Activated CD4-positive, CD25-positive, alpha-beta regulatory T cell treated with anti-CD3 and anti-CD28 coated beads, Interleukin-2, amount 50 U/mL, for 16 hours (primary cell): ENCODE data around the gene NME3.

Experiments used
- DNase-seq: peaks from one replicate; pipeline ENCODE4 v3.0.0-alpha.2; 2020; ENCODE audit warnings: low read depth, low spot score

Gene NME3

DNA sequence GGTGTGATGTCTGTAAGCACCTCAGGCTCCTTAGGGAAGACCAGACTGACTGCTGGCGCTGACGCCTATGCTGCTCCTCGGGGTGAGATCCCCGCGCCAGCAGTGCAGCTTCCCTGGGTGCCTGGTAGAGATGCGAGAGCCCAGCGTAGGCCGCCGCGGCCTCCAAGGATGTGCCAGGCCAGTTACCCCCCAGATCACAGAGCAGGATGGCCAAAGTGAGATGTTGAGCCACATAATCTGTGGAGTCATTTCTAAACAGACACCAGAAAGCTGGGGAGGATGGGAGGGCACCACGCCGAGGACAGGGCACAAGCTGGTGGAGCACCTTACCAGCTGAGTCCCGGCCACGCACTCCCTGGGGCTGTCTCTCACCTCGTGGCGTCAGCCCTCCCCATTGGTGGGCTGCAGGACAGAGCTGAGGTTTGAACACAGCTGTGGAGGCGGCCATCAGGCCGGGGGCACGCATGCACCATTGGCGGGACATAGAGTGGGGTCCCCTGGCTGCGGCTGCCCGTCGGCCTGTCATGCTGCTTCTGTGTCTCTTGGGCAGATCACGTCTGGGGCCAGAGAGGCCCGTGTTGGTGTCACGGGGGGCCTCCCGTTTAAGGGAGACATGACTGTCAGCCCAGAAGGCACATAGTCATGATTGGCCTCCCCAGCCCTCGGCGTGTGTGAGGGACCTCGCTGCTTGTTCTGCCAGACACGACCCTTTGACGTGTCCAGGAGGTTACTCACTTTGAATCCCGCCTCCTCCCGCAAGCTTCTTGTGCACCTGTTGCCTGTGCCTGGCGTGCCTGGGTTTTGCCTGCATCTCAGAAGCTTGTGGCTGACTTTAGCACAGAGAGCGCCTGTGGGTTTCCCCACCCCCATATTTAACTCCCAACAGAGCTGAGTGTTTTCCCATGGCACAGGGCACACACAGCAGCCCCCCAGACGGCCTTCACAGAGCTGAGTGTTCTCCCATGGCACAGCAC lies 43.4 kb downstream of the NME3 start:
- DNase-seq: no peak

DNA sequence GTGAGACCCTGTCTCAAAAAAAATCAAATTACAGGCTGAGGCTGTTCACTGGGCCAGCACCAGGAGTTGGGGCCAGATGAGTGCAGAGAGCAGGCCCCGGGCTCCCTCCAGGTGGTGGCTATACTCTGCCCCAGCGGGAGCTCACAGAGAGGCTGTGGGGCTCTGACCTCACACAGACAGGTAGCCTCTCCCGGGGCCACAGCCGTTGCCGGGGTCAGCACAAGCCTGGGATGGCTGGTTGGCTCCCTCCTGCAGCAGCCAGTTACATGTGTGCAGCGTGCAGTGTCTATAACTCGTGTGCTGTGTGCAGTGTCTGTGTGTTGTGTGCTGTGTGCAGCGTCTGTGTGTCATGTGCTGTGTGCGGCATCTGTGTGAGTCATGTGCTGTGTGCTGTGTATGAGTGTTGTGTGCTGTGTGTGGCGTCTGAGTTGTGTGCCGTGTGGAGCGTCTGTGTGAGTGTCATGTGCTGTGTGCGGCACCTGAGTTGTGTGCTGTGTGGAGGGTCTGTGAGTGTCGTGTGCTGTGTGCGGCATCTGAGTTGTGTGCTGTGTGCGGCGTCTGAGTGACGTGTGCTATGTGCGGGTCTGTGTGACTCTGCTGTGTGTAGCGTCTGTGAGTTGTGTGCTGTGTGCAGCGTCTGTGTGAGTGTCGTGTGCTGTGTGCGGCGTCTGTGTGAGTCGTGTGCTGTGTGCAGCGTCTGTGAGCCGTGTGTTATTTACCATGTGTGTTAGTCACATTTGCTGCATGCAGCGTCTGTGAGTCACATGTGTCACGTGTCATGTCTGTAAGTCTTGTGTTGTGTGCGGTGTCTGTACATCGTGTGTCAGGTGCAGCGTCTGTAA lies 44.5 kb downstream of the NME3 start:
- no peak for DNase-seq

DNA sequence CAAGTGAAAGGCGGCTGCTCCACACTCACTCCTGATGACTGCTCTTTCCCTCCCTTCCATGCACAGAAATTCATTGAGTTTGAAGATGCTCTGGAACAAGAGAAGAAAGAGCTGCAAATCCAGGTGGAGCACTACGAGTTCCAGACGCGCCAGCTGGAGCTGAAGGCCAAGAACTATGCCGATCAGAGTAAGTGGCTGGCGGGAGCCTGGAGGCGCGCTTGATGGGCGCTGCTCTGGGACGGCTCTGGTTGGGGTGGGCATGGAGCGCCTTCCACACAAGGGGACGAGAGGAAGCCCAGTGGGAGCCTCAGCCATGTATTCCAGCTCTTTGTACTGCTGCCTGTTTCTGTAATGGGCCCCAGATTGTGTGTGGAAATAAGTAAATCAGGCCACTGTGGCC lies 46.9 kb downstream of the NME3 start:
- DNase-seq: no peak

DNA sequence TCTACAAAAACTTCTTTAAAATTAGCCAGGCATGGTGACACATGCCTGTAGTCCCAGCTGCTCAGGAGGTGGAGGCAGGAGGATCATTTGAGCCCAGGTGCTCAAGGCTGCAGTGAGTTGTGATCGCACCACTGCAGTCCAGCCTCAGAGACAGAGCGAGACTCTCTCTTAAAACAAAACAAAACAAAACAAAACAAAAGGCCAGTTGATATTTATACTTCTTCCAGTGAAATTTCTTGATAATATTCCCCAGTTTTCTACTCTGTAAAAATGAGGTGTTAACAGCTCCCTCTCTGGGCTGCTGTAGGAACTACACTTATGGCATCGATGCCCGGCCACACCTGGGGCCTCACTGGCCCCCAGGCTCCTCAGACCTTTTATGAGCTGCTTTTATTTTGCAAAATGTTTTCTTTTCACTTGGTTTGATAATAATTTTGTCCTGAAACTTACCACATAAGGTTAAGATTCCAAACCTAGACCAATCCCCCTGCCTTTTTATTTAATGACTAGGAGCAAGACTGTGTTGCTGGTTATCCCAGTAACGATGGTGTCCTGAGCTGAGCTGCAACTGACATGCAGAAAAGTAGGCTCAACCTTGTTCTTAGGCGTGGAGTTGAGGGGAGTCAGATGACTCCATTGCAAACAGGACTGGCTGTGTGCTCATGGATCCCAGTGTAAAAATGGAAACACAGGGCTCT lies 47.7 kb downstream of the NME3 start:
- DNase-seq: no peak

DNA sequence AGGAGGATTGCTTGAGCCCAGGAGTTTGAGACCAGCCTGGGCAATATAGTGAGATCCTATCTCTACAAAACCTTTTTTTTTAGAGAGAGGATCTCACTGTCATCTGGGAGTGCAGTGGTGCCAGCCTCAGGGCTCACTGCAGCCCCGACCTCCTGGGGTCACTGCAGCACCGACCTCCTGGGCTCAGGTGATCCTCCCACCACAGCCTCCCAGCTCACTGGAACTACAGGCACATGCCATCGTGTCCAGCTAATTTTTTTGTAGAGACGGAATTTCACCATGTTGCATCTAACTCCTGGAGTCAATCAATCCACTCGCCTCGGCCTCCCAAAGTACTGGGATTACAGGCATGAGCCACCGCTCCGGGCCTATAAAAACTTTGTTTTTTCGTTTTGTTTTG lies 50.0 kb downstream of the NME3 start:
- no peak for DNase-seq
